ENCODE results near the gene MYOM3.

Gene MYOM3

GRCh38 chr1:24098102-24098501 lies 13.8 kb downstream of the MYOM3 start:
- in situ Hi-C loops (cut with HindIII; ENCODE audit: low sequenced_read_pairs) = no loop called here

- in situ Hi-C loops (cut with HindIII; ENCODE audit: low sequenced_read_pairs) = no loop called here
Measured at GRCh38 chr1:24097663-24098062, 14.3 kb downstream of the MYOM3 start.

GRCh38 chr1:24096739-24097103 lies 15.2 kb downstream of the MYOM3 start:
- in situ Hi-C loops (cut with HindIII; ENCODE audit: low sequenced_read_pairs) = no loop called here

GRCh38 chr1:24096009-24096738 lies 15.8 kb downstream of the MYOM3 start:
- in situ Hi-C loops (cut with HindIII; ENCODE audit: low sequenced_read_pairs) = no loop called here

DNA sequence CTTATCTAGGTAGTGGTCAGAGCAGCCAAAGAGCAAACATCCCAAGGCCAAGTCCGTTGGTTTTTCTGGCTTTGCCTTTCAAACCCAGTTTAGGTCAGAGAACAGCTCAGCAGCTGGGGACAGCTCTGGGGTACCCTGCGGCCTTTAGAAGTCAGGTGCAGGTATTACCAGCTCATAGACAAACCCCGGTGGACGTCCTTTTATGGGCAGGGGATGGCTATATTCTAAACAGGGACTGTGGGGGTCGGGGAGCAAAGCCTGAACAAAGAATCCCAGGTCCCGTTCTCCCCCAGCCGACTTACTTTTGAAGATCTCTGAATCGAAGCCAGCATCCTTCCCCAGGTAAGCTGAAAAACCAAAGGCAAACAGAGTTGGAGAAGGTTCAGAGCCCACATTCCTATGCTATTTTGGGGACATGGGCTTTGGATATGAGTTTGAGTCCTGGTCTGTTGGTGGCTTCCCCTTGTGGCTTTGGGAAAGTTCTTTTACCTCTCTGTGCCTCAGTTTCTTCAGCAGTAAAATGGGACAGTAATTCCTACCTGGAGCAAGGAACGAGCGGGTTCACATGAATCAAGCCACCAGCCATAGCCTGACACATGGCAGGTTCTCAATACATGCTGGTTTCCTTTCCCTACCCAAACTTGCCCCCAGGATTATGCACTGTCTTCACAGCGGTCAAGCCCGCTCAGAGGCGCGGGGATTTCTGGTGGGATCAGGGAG lies 16.6 kb downstream of the MYOM3 start:
- in situ Hi-C loops (cut with HindIII; ENCODE audit: low sequenced_read_pairs) = no loop called here

DNA sequence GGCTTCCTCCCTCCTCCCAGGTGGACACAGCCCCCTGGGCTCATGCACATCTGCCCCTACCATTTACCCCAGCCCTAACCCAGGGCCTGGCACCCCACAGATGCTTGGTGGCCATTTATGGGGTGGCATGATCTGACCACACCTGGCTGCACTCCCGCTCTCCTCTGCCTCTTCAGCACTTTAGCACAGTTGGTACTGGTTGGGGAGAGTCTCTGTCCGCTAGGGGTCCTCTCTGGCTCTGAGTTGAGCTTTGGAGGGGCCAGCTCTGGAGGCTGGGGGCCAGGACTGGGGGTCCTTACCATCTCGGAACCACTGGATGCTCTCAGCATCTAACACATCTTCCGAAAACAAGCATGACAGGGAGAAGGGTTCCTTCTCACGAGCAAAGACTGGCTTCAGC lies 17.4 kb downstream of the MYOM3 start:
- in situ Hi-C loops (cut with HindIII; ENCODE audit: low sequenced_read_pairs) = no loop called here

GRCh38 chr1:24093732-24094131 lies 18.2 kb downstream of the MYOM3 start:
- in situ Hi-C loops (cut with HindIII; ENCODE audit: low sequenced_read_pairs) = no loop called here

GRCh38 chr1:24092979-24093378 lies 19.0 kb downstream of the MYOM3 start:
- in situ Hi-C loops (cut with HindIII; ENCODE audit: low sequenced_read_pairs) = no loop called here

DNA sequence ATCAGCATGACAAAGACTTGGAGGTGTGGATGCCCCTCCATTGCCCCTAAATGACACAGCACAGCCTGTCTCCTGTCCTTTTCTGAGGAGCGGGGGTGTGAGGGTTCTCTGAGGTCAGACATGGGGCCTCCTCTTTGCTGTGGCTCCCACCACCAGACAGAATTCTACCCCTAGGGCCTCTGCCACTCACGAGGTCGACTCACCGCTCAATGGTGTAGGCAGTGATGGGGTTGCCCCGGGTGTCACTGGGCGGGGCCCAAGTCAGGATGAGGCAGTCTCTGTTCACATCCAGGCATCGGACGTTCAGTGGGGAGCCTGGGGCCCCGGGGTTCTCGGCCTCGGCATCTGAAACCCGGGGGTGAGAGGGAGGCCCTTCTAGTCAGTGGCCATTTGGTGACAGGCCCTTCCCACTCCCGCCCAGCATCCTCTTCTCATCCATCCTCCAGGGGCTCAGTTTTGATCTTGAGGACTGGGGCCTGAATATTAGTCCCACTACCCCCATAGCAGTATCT lies 19.9 kb downstream of the MYOM3 start:
- in situ Hi-C loops (cut with HindIII; ENCODE audit: low sequenced_read_pairs) = no loop called here

- in situ Hi-C loops (cut with HindIII; ENCODE audit: low sequenced_read_pairs) = no loop called here
Measured at GRCh38 chr1:24090736-24091135, 21.2 kb downstream of the MYOM3 start.

- in situ Hi-C loops (cut with HindIII; ENCODE audit: low sequenced_read_pairs) = no loop called here
Measured at GRCh38 chr1:24089743-24090555, 22.0 kb downstream of the MYOM3 start.

DNA sequence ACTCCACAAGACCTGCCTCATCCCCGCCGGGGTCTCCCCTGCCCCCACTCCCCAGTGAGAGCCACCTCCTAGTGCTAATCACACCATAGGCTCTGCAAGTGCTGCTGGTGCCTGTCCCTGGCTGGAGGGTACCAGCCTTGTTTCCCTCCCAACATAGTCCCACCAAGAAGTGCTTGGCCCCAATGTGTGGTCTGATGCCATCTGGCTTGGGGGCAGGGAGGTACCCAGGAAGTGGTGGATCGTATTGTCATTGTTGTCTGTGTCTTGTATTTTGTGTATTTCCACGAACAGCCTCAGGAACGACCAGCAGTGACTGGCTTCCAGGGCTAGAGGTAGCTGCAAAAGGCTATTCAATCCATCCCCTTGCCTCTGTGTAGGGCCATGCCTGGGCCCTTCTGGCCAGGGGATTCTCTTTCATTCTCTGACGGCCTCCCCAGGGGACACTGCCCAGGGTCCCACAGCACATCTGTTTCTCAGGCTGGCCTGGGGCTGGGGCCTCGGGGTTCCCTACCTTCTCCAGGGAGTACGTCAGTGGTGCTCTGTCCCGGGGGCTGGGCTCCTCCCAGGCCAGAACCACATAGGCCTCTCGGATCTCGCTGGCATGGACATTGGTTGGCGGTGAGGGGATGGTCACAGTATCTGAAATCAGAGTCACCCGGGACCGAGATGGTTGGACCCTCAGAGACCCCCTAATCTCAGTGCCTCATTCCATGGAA lies 22.8 kb downstream of the MYOM3 start:
- in situ Hi-C loops (cut with HindIII; ENCODE audit: low sequenced_read_pairs) = no loop called here

- in situ Hi-C loops (cut with HindIII; ENCODE audit: low sequenced_read_pairs) = no loop called here
Measured at GRCh38 chr1:24086466-24086865, 25.5 kb downstream of the MYOM3 start.

DNA sequence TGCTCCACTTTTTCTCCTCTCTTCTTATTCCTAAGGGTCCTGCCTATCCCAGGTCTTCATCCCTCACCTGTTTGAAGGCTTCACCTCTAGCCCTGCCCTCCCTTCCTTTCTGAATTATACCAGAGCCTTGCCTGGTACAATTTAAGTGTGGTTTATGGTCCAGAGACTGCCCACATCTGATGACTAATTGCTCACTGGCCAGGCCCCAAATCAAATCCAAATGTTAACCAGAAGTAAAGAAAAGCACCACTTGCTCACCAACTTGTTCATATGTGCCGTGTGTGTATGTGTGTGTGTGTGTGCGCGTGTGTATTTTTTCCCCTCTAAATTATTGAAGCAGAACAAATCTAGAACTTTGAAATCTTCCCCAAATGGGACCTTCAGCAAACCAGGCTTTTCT lies 26.4 kb downstream of the MYOM3 start:
- in situ Hi-C loops (cut with HindIII; ENCODE audit: low sequenced_read_pairs) = no loop called here

DNA sequence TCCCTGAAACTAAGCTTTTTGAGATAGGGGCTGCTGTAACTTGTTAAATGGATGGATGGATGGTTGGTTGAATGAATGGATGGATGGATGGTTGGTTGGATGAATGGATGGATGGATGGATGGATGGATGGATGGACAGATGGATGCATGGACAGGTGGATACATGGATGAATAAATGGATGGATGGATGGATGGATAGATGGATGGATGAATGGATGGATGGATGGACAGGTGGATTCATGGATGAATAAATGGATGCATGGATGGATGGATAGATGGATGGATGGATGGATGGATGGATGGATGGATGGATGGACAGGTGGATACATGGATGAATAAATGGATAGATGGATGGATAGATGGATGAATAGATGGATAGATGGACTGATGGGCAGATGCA lies 26.9 kb downstream of the MYOM3 start:
- in situ Hi-C loops (cut with HindIII; ENCODE audit: low sequenced_read_pairs) = no loop called here

DNA sequence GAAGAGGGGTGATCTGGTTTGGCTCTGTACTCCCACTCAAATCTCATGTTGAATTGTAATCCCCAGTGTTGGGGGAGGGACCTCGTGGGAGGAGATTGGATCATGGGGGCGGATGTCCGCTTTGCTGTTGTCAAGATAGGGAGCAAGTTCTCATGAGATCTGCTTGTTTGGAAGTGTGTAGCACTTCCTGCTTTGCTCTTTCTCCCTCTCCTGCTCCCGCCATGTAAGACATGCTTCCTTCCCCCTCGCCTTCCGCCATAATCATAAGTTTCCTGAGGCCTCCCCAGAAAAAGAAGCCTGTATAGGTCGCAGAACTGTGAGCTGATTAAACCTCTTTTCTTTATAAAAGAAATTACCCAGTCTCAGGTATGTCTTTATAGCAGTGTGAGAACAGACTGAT lies 27.9 kb downstream of the MYOM3 start:
- in situ Hi-C loops (cut with HindIII; ENCODE audit: low sequenced_read_pairs) = no loop called here

GRCh38 chr1:24082372-24082771 lies 29.6 kb downstream of the MYOM3 start:
- in situ Hi-C loops (cut with HindIII; ENCODE audit: low sequenced_read_pairs) = no loop called here

- in situ Hi-C loops (cut with HindIII; ENCODE audit: low sequenced_read_pairs) = no loop called here
Measured at GRCh38 chr1:24081190-24081589, 30.7 kb downstream of the MYOM3 start.

GRCh38 chr1:24080131-24080530 lies 31.8 kb downstream of the MYOM3 start:
- in situ Hi-C loops (cut with HindIII; ENCODE audit: low sequenced_read_pairs) = no loop called here

DNA sequence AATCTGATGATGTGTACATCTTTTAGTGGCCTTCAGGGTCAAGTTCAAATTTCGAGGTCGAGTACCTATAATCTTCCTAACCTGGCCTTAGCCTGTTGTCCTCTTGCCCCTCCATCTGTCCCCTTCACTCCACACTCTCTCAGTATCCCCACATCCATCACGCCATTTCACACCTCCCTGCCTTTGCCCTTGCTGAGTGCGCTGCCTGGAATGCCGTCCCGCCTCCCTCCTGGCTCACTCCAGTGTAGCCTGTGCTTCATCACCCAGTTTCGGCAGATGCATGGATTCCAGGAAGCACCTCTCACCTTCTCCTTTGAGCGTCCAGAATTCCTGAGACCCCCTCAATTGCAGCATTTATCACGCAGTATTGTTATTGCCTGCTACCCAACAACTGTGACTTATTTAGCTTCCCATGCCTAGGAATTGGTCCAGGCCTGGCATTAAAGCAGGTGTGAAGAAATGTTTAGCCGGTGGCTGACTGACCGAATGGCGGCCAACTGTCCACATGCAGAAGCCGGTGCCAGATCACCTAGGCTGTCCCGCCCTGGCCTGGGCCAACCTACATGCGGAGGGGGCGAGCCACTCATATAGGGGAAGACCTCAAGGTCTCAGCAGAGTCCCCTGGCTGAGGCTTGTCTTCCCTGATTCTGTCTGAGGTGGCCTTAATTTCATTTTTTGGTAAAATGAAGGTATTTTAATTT lies 34.5 kb downstream of the MYOM3 start:
- in situ Hi-C loops (cut with HindIII; ENCODE audit: low sequenced_read_pairs) = no loop called here

Data from DLD1 (cell line).